ENCODE results near the gene IGFN1.
A peak's percentile ranks its signal among the peaks of the same experiment; 100 is the strongest.

Gene IGFN1

DNA sequence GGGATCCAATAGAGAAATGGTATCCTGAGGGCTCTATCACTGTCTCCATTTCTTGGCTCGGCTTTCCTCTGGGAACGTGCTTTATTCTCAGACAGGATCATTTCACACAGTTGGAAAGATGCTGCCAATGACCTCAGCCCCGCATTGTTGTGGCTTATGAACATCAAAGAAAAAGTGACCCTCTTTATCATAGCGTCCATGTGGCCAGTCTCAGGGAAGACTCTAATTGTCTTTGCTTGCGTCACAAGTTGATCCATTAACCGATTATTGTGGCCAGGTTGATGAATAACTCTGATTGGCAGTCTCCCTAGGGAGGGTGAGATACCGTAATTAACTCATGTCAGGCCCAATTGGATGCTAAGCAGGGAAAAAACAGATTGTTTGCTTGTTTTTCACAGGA lies 26.0 kb upstream of the IGFN1 start:
- DNase-seq, result no peak

DNA sequence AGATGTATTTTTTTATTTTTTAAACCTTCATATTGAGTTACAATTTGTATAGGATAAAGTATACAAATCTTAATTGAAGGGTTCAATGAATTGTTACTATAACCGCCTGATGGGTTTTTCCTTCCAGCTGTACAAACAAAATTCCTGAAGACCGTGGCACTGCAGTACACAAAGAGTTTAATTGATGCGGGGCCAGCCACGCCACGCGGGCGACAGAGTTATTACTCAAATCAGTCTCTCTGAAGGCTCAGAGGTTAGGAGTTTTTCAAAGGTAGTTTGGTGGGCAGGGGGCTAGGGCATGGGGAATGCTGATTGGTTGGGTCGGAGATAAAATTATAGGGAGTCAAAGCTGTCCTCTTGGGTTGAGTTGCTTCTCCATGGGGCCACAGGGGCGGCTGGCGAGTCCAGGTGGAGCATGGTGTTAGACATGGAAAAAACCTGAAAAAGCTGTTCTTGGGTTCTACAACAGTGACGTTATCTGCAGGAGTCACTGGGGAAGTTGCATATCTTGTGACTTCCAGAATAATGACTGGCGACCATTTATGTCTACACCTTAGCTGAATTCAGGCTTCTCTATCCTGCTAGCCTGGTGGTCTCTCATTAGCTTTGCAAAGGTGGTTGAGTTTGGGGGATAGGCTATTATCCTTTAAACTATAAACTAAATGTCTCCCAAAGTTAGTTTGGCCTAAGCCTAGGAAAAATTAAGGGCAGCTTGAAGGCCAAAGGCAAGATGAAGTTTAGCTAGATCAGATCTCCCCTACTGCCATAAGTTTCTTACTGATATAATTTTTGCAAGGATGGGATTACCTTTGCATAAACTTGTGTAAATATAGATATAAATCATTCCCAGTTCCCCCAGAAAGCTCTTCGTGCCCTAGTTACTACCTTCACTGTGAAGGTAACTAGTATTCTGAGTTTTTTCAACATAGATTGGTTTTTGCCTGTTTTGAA lies 23.3 kb upstream of the IGFN1 start:
- DNase-seq, result no peak

DNA sequence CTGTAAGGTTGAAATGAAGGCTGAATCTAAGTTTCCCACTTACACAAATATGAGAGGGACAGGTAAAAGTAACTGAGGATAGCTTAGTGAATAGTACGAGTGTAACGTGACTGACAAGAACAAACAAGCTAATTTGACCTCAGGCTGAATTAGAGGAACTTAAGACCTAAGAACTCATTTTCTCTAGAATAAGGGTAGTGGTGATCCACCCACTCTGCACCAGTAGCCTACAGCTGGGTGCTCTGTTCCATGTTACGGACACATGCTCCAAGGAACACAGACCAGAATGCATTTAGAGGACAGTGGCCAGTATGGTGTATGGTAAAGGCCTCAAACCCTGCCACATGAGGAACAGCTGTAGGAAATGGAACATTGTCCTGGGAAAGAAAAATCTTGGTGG lies 21.4 kb upstream of the IGFN1 start:
- DNase-seq, result no peak

DNA sequence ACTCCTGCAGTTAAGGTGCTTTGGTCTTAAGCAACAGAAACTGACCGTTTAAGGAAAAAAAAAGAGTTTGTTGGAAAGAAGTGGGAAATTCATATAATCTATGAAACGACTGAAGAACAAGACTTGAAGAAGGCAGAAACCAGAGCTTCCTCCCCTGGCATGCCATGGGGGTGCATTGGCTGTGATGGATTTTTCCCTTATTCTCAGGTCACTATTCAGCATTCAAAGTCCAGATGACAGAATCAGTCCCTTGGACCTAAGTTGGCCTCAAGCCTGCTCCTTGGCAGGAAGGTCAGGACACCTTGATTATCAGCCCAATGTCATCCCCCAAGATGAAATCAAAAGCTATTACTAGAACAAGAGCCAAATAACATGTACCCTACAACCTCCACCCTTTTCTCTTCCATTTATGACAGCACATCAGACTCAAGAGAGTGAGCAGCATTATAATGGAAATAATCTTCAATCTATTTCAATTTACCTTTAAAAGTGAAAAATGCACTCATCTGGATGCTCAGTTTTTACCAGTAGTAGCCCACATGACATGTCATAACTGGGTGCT lies 20.6 kb upstream of the IGFN1 start:
- DNase-seq, result no peak

DNA sequence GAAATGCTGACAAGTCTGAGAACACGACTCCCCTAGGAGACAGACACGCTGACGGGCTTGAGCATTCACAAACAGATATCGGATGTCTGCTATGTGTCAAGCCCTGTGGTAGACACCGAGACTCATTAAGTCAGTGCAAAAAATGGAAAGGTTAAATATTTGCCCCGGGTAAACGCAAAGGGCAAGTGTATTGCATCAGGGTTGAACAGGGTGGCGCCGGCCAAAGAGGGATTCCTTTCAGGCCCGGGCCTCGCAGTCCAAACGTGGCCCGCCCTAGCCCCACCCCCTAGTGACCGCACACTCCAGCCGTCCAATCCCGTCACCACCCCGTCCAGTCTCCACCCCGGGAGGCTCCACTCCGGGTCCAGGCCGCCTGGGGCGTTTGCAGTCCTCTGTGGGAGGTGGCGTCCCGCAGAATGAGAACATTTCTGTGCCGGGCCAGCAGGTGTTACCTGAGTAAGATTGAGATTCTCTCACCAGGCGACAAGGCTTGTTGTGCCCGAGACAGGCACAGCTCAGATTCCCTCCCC lies 20.0 kb upstream of the IGFN1 start:
- peak; percentile 87 for DNase-seq

DNA sequence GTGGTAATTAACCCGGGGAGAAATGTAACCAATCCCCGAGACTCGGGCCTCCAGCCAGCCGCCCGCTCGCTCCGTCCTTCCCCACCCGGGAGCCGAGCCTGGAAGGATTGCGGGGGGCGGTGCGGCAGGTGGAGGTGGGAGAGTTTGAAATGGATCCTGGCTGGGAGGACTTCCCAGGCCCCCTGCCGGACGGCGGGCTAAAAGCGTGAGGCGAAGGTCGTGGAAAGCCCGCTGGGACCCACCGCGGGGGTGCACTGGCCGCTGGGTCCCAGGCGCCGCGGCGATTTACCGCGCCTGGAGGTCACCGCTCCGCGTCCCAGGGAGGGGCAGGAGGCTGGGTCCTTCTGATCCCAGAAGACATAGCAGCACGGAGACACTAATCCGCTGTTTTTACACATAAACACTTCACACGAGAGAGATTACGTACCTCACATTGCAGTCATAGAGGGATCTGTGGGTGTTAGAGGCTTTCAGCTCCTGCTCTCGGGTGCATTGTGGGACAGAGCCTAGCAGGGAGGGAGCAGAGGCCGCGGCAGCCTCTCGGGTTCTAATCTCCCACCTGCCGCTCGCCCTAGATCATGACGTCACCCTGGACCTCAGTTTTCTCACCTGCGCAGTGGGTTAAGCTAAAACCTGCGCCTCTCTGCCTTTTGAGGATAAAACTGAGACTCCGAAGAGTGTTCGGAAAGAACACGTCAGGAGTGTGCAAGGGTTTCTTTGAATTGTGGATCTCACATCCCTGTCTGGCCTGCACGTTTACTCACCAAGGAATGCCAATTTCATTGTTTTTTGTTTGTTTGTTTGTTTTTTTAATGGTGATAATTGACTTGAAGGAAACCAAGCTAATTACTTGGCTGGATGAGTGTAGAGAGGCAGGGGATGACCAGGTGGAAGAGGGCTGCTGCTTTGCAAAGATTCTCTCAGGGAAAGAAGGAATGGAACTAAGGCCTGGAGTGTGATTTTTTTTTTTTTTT lies 19.3 kb upstream of the IGFN1 start:
- DNase-seq, result no peak

DNA sequence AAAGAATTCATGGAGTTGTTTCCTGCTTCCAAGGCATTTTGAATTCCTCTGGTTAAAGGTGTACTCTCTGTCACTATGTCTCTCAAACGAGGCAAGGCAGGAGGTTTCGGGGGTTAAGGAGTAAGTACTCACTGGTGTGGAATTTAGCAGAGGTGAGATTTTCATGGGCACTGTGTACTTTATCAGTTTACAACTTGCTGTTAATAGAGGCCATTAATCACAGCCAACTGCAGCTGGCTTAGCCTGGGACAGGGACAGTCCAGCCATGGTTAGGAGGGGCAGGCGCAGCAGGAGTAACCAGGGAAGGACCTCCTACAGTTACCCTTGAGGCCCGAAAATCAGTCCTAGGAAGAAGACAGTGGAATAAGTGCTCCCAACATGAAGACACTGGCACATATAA lies 18.3 kb upstream of the IGFN1 start:
- no peak for DNase-seq

DNA sequence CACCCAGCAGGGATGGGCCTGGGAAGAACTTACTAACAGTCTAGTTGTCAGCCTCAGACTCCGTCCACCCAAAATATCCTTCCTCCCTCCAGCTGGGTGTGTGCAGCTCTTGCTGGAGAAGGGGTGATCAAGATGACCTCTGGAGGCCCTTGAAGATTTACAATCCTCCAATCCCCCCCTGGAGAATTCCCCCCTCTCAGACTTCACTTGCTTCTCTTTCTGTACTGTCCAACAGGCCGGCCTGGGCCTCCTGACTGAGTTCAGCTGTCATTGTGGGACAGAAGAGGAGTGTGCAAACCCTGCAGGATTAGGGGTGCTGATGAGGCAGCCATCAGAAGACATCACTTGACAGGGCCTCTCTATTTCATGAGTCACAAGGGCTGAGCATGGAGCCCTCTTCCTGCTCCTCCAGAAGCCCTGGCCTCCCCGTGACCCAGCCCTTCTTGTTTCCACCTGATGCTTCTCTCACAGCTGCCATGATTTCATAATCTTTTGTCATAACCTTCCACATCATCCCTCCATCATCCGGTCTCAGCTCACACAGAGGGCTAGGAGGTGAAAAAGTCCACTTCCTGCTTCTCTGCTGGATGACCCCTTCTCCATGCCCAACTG lies 17.5 kb upstream of the IGFN1 start:
- DNase-seq, result no peak

DNA sequence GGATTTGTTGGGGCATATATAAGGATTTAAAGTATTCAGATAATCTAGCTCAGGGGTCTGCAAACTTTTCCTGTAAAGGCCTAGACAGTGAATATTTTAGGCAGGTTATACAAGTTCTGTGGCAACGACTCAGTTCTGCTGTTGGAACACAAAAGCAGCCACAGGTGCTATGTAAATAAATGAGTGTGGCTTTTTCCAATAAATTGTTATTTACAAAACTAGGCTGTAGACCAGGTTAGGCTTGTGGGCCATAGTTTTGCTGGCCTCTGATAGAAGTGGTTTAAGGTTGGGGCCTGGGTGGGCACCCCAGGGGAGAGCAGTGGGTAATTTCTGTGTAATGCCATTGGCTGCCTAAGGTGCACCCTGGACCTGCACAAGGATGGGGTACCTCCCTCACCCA lies 16.9 kb upstream of the IGFN1 start:
- DNase-seq, result no peak

DNA sequence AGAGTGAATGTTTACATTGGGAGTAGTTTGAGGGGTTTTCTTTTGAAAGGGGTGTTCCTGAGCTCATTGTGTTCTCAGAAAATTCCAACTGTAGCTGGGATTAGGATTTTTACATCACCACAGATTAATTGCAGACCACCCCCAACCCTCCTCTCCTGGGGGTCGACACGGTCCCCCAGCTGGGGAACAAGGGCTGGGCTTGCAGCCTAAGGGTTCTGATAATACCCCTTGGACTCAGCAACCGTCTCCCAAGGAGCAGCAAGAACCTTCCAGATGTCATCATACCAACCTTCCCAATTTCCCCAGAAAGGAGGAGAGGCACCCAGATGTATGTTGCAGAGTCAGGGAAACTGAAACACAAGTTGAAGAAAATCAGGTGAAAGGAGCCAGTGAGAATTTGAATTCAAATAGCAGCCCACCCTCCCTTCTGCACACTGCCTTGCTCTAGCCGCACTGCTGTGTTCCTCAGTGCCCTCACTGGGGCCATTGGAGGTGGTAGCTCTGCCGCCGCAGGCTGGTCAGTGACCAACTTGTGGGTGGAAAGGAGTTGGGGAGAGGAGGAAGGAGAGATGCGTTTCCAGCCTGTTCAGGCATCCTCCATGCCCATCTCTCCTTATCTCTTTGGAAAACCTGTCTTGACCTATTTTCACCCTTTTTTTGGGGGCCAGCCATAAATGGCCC lies 14.7 kb upstream of the IGFN1 start:
- no peak for DNase-seq

DNA sequence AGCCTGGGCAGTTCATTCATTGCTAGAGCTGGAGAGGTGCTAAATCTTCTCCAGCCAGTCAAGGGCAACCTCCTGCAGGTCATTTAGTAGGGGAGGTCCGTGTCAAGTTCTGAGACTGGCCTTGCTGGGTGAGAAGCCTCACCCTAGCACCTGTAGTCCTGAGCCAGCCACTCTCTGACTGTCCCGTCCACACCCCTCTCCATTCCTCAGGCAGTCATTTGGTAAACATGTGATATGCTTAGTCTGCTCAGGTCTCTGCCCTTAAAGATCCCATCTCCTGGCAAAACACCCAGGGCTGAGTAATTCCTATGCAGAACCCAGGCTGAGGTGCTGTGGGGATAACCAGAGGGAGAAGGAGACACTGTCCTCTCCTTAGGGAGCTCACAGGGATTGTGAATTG lies 13.7 kb upstream of the IGFN1 start:
- DNase-seq, result no peak

DNA sequence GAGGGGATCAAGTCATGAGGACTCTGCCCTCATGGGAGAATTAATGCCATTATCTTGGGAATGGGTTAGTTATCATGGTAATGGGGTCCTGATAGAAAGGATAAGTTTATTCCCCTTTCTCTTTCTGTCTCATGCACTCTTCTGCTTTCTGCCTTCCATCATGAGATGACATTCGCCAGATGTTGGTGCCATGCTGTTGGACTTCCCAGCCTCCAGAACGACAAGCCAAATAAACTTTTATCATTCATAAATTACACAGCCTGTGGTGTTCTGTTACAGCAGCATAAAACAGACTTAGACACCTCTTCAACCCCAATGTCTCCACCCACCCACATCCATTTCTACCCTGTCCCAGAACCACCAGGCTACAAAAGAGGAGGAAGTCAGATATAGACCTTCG lies 11.9 kb upstream of the IGFN1 start:
- no peak for DNase-seq

DNA sequence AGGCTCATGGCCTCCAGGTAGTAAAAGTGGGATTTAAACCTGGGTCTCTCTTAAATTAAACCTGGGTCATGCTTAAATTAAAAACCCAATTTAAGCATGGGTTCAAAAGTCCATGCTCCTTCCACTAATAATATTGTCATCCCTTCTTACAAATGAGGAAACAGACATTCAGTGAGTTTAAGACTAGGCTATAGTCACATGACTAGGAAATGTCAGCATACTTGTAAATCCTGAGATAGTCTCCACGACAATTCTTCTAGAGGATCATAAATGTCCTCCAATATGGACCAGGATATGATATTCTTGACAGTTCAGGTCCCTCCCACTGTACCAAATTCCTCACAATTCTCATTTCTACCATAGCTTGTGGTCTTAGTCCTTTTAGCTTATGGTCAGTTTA lies 10.5 kb upstream of the IGFN1 start:
- no peak for DNase-seq

DNA sequence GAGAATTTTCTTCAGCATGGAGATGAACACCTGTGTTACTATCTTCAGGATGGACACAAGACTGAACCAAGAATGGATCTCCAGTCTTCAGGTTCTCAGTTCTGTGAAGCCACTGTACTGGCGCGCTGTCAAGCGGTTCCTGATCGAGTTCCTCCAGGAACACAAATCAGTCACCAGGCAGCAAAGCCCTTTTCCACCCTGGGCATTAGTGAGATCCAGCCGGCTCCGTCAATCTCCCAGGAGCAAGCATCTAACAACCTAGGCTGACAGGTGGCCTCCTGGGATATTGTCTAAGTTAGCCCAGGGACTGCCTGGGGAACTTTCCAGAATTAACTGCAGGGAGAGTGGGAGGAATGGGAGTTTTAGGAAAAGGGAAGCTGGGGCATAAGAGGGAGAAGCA lies 9.7 kb upstream of the IGFN1 start:
- DNase-seq, result no peak

DNA sequence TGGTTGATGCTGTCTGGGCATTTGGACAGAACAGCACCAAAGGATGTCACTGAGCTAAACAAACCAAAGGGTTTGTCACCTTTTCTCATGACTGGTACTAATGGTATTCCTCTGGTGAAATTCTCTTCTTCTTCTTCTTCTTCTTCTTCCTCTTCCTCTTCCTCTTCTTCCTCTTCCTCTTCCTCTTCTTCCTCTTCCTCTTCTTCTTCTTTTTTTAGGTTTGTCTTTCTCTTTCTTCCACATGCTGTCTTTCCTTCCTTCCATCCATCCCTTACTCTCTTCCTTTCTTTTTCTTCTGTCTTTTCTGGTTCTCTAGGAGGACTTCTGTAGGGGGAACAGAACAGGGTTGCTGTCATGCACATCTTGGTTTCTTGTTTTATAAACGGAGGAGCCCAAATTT lies 9.3 kb upstream of the IGFN1 start:
- DNase-seq, result no peak

DNA sequence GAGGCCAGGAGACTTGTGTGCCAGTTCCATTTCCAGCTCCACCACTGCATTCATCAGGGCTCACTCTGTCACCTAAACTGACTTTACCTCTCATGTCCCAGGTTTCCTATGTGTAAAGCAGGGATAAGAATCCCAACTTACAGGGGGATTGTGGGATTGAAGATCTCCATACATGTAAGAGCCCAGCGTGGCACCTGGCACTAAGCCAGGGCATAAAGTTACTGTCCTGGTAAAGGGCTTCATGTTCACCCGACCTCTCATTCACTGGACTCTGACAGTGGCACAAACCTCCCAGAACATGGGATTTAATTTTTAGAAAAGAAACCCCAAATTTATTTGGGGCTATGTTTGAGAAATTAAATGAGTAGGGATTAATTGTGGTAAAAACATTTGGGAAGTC lies 8.9 kb upstream of the IGFN1 start:
- DNase-seq, result no peak

DNA sequence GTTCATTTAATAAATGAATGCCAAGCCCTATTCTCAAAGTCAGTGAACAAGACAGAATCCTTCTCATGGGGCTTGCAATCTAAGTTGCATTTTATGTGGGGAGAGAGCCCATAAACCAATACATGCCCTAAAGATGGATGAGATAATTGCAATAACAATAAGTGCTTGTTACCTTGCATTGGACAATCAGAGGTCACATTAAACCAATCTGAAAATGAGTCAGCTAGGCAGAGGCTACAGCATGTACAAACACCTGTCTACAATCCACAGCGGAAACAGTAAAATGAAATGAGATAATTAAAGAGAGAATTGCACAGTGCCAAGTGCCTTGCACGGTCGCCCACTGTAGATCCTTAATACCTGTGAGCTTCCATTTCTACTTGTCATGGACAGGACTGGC lies 7.4 kb upstream of the IGFN1 start:
- no peak for DNase-seq

DNA sequence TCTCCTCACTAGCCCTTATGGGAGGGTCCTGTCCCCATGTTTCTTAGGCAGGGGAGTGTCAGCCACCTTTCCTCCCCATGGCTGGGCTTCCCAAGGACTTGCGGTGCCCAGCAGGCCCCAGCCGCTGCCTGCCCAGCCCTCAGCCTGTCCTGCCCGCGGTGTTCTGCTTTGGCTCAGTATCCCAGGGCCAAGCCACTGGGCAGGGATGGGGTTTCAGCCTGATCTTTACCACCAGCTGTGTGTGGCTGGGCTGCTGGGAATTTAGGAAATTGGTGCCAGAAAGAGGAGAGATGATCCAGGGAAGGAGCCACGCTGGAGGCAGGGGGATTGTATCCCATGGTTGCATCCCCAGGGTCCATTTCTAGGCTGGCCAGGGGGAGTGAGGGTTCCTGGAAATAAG lies 6.9 kb upstream of the IGFN1 start:
- DNase-seq, result no peak

DNA sequence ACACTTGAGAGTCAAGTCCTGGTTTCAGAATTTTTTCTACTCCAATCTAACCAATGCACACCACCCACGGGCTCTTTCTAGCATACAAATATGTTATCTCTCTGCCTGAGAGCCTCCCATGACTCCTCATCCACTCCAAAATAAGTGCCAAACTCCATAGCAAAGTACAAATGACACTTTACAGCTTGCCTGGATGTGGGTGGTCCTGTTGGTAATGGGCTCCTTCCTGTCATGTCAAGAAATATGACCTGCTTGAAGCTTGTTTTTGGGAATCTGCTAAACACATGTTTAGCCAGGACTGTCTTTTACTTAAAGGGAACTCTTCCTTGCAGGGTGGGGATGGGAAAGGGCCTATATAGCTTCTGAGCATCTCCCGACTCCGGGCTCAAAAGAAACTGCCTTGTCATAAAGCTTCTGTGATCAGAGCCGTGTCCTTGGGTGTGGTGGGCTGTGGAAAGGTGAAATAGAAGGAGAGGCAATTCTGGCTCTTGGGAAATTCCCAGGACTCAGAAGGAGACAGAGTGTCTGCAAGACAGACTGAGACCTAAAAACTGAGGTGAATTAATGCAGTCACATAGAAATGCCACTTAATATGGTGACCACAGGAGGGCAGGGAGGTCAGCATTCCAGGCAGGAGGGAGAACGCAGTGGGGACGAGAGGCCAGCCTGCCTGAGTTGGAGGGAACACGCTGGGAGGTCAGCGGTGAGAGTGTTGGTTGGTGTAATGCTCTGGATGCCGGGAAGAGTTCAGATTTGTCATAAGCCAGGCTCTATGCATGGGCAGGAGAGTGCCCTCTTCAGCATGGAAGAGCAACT lies 6.1 kb upstream of the IGFN1 start:
- DNase-seq, result no peak

DNA sequence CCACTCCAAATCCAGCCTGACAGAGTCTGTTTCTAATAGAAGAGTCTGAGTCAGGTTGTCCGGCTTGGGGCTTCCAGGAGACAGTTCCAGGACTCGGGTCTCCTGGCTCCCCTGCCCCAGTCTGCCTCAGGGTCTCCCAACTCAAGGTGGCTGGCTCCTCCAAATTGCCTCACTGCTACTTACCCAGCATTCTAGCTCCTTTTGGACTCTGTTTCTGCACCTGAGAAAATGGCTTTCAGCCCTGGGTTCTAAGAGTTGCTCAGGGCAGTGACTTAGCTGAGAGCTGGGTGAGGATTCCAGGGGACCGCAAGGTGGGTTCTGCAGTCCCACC lies 5.5 kb upstream of the IGFN1 start:
- no peak for DNase-seq

DNA sequence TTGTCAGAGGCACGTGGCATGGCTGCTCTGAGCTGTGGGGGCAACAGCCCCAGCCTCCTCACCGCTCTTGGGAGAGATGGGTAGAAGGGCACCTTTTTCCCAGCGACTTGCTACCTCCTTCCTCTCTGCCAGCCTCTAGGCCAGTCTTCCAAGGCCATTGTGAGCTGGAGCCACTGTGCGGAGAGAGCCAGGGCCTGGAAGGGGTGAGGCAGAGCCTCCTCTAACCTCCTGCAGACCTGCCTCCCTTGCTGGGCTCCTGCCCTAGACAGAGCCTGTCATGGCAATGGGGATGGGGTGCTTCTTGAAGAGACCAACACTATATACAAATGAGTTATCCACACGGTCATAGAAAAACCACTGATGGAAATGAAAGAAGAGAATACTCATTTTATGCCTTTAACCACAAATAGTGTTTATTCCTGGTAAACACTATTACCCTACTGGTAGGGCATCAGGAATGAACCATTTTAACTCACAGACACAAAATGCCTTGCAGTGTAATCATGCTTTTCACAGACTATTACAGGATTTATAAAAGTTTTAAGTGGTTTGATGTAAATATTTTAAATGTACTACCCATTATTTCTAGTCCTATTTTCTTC lies 5.0 kb upstream of the IGFN1 start:
- no peak for DNase-seq

All from T1000 (cell line).